WTC11 (cell line): Measurements from ENCODE around the gene UNC5A.

Experiments
- ATF3 ChIP-seq: sonication (generic); formaldehyde crosslinking; conservative IDR thresholded peaks from 2 replicates; pipeline ENCODE4 v1.8.1; 2022; ENCODE audit warnings: mild to moderate bottlenecking, missing genetic modification reagents
- CREM ChIP-seq: sonication (generic); formaldehyde crosslinking; IDR thresholded peaks from 2 replicates; pipeline ENCODE4 v1.8.1; 2022; ENCODE audit warnings: mild to moderate bottlenecking, missing genetic modification reagents, moderate library complexity
- ESRRA ChIP-seq: sonication (generic); formaldehyde crosslinking; IDR thresholded peaks from 2 replicates; pipeline ENCODE4 v1.8.1; 2022; ENCODE audit warnings: mild to moderate bottlenecking, missing genetic modification reagents, borderline replicate concordance
- NR2C2 ChIP-seq: sonication (generic); formaldehyde crosslinking; IDR thresholded peaks from 2 replicates; pipeline ENCODE4 v1.8.0; 2022; ENCODE audit warnings: mild to moderate bottlenecking, missing genetic modification reagents
- TCF7 ChIP-seq: sonication (generic); formaldehyde crosslinking; IDR thresholded peaks from 2 replicates; pipeline ENCODE4 v1.8.0; 2022; ENCODE audit warnings: mild to moderate bottlenecking, low read depth, missing genetic modification reagents, moderate library complexity
- TEAD4 ChIP-seq: sonication (generic); formaldehyde crosslinking; IDR thresholded peaks from 2 replicates; pipeline ENCODE4 v1.8.0; 2022; ENCODE audit warnings: mild to moderate bottlenecking, missing genetic modification reagents
- USF2 ChIP-seq: sonication (generic); formaldehyde crosslinking; IDR thresholded peaks from 2 replicates; pipeline ENCODE4 v1.8.1; 2023; ENCODE audit warnings: mild to moderate bottlenecking, missing genetic modification reagents, moderate library complexity
- ZNF121 ChIP-seq: sonication (generic); formaldehyde crosslinking; IDR thresholded peaks from 2 replicates; pipeline ENCODE4 v1.8.0; 2023; ENCODE audit warnings: missing genetic modification reagents
- ZNF232 ChIP-seq: sonication (generic); formaldehyde crosslinking; IDR thresholded peaks from 2 replicates; pipeline ENCODE4 v1.8.0; 2022; ENCODE audit warnings: mild to moderate bottlenecking, missing genetic modification reagents
- ZNF281 ChIP-seq: sonication (generic); formaldehyde crosslinking; IDR thresholded peaks from 2 replicates; pipeline ENCODE4 v1.8.0; 2023; ENCODE audit warnings: mild to moderate bottlenecking, missing genetic modification reagents
- TF ChIP-seq, protein P1 (sequence below): fragments of 200-600 bp; IDR thresholded peaks from 2 replicates; pipeline ENCODE4 v1.8.0; 2022; ENCODE audit warnings: antibody characterized with exemption
- TF ChIP-seq, protein P2 (sequence below): sonication (generic); formaldehyde crosslinking; IDR thresholded peaks from 2 replicates; pipeline ENCODE4 v1.8.1; 2023; ENCODE audit warnings: mild to moderate bottlenecking, missing genetic modification reagents
- TF ChIP-seq, protein P3 (sequence below): sonication (generic); formaldehyde crosslinking; IDR thresholded peaks from 2 replicates; pipeline ENCODE4 v1.8.0; 2022; ENCODE audit warnings: mild to moderate bottlenecking, missing genetic modification reagents

DNA sequence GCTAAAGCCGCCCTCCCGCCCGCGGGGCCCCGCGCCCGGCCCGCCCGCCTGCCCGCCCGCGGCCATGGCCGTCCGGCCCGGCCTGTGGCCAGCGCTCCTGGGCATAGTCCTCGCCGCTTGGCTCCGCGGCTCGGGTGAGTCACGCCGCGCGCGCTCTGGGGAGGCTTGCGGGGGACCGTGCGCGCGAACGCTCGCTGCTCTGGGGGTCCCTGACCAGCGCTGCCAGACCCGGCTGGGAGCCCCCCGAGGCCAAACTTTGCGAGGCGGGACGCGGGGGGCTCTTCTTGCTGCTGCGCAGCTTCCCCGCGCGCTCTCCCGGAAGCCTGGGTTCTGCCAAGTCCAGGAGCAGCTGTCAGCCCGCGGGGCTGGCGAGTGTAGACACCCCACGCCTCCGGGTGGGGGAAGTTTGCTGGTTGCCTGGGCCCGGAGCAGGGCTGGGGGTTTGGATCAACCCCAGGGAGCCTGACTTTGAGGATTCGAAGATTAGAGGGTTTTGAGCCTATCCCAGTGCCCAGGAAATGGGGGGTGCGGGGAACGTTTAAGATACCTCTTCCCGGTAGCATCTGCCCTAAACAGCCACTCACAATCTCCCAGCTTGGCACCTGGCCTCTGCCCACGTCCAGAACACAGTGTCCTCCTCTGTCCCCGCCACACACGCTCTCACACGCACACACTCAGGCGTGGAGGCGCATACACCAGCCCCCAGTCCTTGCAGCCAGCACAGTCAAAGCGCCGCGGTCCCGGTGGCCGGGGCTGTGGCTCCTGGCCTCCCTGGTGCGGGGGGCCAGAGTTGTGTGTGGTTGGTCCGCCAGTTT is 535 bp downstream of the UNC5A start:
- TF ChIP-seq, protein P1, sequence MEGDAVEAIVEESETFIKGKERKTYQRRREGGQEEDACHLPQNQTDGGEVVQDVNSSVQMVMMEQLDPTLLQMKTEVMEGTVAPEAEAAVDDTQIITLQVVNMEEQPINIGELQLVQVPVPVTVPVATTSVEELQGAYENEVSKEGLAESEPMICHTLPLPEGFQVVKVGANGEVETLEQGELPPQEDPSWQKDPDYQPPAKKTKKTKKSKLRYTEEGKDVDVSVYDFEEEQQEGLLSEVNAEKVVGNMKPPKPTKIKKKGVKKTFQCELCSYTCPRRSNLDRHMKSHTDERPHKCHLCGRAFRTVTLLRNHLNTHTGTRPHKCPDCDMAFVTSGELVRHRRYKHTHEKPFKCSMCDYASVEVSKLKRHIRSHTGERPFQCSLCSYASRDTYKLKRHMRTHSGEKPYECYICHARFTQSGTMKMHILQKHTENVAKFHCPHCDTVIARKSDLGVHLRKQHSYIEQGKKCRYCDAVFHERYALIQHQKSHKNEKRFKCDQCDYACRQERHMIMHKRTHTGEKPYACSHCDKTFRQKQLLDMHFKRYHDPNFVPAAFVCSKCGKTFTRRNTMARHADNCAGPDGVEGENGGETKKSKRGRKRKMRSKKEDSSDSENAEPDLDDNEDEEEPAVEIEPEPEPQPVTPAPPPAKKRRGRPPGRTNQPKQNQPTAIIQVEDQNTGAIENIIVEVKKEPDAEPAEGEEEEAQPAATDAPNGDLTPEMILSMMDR = no peak
- TF ChIP-seq ATF3 (no peak), CREM (no peak), USF2 (CRISPR knock-in tag) (no peak), ZNF281 (CRISPR knock-in tag) (no peak), TCF7 (no peak), ESRRA (CRISPR knock-in tag) (no peak), ZNF121 (no peak), NR2C2 (CRISPR knock-in tag) (no peak), TEAD4 (CRISPR knock-in tag) (no peak), ZNF232 (CRISPR knock-in tag) (no peak)
- TF ChIP-seq, protein P2, sequence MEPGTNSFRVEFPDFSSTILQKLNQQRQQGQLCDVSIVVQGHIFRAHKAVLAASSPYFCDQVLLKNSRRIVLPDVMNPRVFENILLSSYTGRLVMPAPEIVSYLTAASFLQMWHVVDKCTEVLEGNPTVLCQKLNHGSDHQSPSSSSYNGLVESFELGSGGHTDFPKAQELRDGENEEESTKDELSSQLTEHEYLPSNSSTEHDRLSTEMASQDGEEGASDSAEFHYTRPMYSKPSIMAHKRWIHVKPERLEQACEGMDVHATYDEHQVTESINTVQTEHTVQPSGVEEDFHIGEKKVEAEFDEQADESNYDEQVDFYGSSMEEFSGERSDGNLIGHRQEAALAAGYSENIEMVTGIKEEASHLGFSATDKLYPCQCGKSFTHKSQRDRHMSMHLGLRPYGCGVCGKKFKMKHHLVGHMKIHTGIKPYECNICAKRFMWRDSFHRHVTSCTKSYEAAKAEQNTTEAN (CRISPR knock-in tag) = no peak
- TF ChIP-seq, protein P3, sequence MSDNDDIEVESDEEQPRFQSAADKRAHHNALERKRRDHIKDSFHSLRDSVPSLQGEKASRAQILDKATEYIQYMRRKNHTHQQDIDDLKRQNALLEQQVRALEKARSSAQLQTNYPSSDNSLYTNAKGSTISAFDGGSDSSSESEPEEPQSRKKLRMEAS (CRISPR knock-in tag) = no peak
